NB4 (cell line): ENCODE data around the gene ANXA6.

Source experiments
- CTCF ChIP-seq: IDR thresholded peaks from one replicate; pipeline ENCODE4 v1.5.1; 2012; ENCODE audit warnings: low read depth, low read length
- MAX ChIP-seq: IDR thresholded peaks from 2 replicates; pipeline ENCODE4 v1.6.1; 2011; ENCODE audit warnings: low read depth, low read length
- POLR2A ChIP-seq: IDR thresholded peaks from 2 replicates; pipeline ENCODE4 v1.6.1; 2011; ENCODE audit warnings: mild to moderate bottlenecking; ENCODE audit not compliant: insufficient read length; ENCODE audit errors: extremely low read depth

GRCh38 chr5:151178777-151179488, 21.4 kb upstream of the ANXA6 start:
- TF ChIP-seq MAX (no peak), POLR2A (no peak), CTCF (no peak)
